ENCODE measurements around the gene MLC1. TPM values are rescaled to one million over a fixed set of nuclear protein-coding genes. Genes with fewer than 3 reads are reported as not detected.

The MLC1 gene
- total RNA-seq, 1 donor from 2014 or later: 0.50 TPM

DNA sequence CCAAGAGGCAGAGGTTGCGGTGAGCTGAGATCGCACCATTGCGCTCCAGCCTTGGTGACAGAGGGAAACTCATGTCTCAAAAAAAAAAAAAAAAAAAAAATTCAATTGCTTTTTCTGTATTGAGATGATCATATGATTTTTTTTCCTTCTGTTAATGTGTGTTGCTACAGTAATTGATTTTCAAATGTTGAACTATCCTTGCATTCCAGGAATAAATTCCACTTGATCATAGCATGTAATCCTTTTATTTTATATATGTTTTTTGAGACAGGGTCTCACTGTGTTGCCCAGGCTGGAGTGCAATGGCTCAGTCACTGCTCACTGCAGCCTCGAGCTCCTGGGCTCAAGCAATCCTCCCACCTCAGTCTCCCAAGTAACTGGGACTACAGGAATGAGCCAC is 37.9 kb upstream of the MLC1 start:
- Mint-ChIP-seq H3K4me3 (ENCODE audit: unreplicated experiment) (no peak overlapping the region), H3K9me3 (ENCODE audit: low read depth) (peaks cover 12% of the 10 kb centered on the region), H3K36me3 (ENCODE audit: low read depth) (peaks cover 11% of the 10 kb centered on the region), H3K27me3 (ENCODE audit: low read depth) (no peaks in the 10 kb centered on the region), H3K4me1 (ENCODE audit: low read depth) (peaks cover 13% of the 10 kb centered on the region), H3K27ac (ENCODE audit: unreplicated experiment) (no peak overlapping the region)
- no peak for DNase-seq (ENCODE audit: low spot score)
- no peak for TF ChIP-seq CTCF (IDR thresholded peaks at IDR 0.05)

- H3K9me3 Mint-ChIP-seq (ENCODE audit: low read depth): peaks cover 12% of the 10 kb centered on the region
- no peak for DNase-seq (ENCODE audit: low spot score)
- H3K27ac Mint-ChIP-seq (ENCODE audit: unreplicated experiment): no peak overlapping the region
- peaks cover 11% of the 10 kb centered on the region for H3K36me3 Mint-ChIP-seq (ENCODE audit: low read depth)
- H3K27me3 Mint-ChIP-seq (ENCODE audit: low read depth): no peaks in the 10 kb centered on the region
- no peak overlapping the region for H3K4me3 Mint-ChIP-seq (ENCODE audit: unreplicated experiment)
- TF ChIP-seq CTCF (IDR thresholded peaks at IDR 0.05): no peak
- H3K4me1 Mint-ChIP-seq (ENCODE audit: low read depth): peaks cover 13% of the 10 kb centered on the region
Observed at GRCh38 chr22:50121202-50121740, 36.0 kb upstream of the MLC1 start.

DNA sequence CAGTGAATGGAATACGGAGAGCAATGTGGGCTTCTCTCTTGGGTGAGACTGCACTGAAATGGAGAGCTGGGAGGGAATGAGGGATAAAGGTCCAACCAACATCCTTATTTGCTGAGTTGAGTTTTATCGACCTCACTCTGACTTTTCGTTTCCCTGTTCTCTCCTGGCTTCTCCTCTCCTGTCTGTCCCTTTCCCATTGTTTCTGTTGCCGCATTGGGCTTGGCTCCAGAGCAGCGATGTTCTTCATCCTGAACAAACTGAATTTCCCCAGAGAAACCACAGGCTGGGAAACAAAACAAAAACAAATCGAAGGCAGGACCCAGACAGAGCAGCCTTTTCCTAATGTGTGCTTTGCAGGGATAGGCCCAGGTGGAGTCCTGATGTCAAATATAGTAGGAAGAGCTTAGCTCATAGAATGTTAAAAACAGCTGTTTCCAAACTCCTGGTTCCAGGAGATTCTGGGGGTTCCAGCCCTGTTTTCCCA is 34.6 kb upstream of the MLC1 start:
- Mint-ChIP-seq H3K4me1 (ENCODE audit: low read depth) (peaks cover 26% of the 10 kb centered on the region), H3K27me3 (ENCODE audit: low read depth) (no peaks in the 10 kb centered on the region), H3K4me3 (ENCODE audit: unreplicated experiment) (no peak overlapping the region), H3K36me3 (ENCODE audit: low read depth) (peaks cover 11% of the 10 kb centered on the region), H3K9me3 (ENCODE audit: low read depth) (peaks cover 12% of the 10 kb centered on the region), H3K27ac (ENCODE audit: unreplicated experiment) (no peak overlapping the region)
- no peak for TF ChIP-seq CTCF (IDR thresholded peaks at IDR 0.05)
- DNase-seq (ENCODE audit: low spot score): no peak

- no peaks in the 10 kb centered on the region for H3K27me3 Mint-ChIP-seq (ENCODE audit: low read depth)
- no peak overlapping the region for H3K4me3 Mint-ChIP-seq (ENCODE audit: unreplicated experiment)
- H3K4me1 Mint-ChIP-seq (ENCODE audit: low read depth): peaks cover 31% of the 10 kb centered on the region
- peaks cover 10% of the 10 kb centered on the region for H3K9me3 Mint-ChIP-seq (ENCODE audit: low read depth)
- H3K36me3 Mint-ChIP-seq (ENCODE audit: low read depth): peaks cover 10% of the 10 kb centered on the region
- no peak for DNase-seq (ENCODE audit: low spot score)
- TF ChIP-seq CTCF (IDR thresholded peaks at IDR 0.05): no peak
- no peak overlapping the region for H3K27ac Mint-ChIP-seq (ENCODE audit: unreplicated experiment)
Observed at GRCh38 chr22:50119169-50119767, 34.0 kb upstream of the MLC1 start.

- no peak for DNase-seq (ENCODE audit: low spot score)
- H3K36me3 Mint-ChIP-seq (ENCODE audit: low read depth): peaks cover 4% of the 10 kb centered on the region
- no peaks in the 10 kb centered on the region for H3K27me3 Mint-ChIP-seq (ENCODE audit: low read depth)
- peak overlapping the region; percentile 29 for H3K27ac Mint-ChIP-seq (ENCODE audit: unreplicated experiment)
- peaks cover 36% of the 10 kb centered on the region for H3K4me1 Mint-ChIP-seq (ENCODE audit: low read depth)
- H3K4me3 Mint-ChIP-seq (ENCODE audit: unreplicated experiment): no peak overlapping the region
- H3K9me3 Mint-ChIP-seq (ENCODE audit: low read depth): peaks cover 4% of the 10 kb centered on the region
- no peak for TF ChIP-seq CTCF (IDR thresholded peaks at IDR 0.05)
Observed at GRCh38 chr22:50118557-50119168, 33.4 kb upstream of the MLC1 start.

Data from chondrocyte (in vitro differentiated cells).